Naive thymus-derived CD4-positive, alpha-beta T cell (primary cell): ENCODE data around the gene KLHL22. TPM values are rescaled to one million over a fixed set of nuclear protein-coding genes. Genes with fewer than 3 reads are reported as not detected.

Experiments used
- ATAC-seq: fragments of 150-1000 bp; cut with Tn5 transposase; 2 replicates; pipeline ENCODE4 v1.10.0; 2021; ENCODE audit warnings: mild to moderate bottlenecking, moderate library complexity
- CTCF ChIA-PET: fragments of 350-600 bp; sonication (Branson Sonifier 250); formaldehyde crosslinking; loops from one replicate; lab custom pipeline; 2021; ENCODE audit warnings: antibody characterized with exemption; lab: Charles Lee
- POLR2A ChIA-PET: fragments of 350-600 bp; sonication (Branson Sonifier 250); formaldehyde crosslinking; loops from one replicate; lab custom pipeline; 2021; ENCODE audit warnings: antibody characterized with exemption, inconsistent platforms; lab: Charles Lee
- DNase-seq, 9 donors: peaks; one replicate each; pipeline versions ENCODE4 v3.0.0 to v3.0.0-alpha.2; 2020 to 2022; ENCODE audit warnings: mixed read lengths in 1 of 9
- H3K27ac ChIP-seq: one replicate; pipeline ENCODE4 v1.7.0; 2013; ENCODE audit warnings: mild to moderate bottlenecking, low read depth, low read length, moderate library complexity
- H3K27me3 ChIP-seq, 2 donors: one replicate each; pipeline ENCODE4 v1.7.0; 2013; ENCODE audit warnings: low read length in 2 of 2, mild to moderate bottlenecking in 2 of 2, moderate library complexity in 2 of 2; ENCODE audit not compliant: control insufficient read depth in 2 of 2, insufficient read depth in 2 of 2
- H3K36me3 ChIP-seq, 3 experiments: 1 replicate in 2 of 3; 2 replicates in 1 of 3; pipeline ENCODE4 v1.7.0; 2013; ENCODE audit warnings: low read length in 3 of 3, mild to moderate bottlenecking in 3 of 3, moderate library complexity in 1 of 3; ENCODE audit not compliant: insufficient read depth in 3 of 3, control insufficient read depth in 2 of 3
- H3K4me1 ChIP-seq, 2 donors: one replicate each; pipeline ENCODE4 v1.7.0; 2013; ENCODE audit warnings: low read length in 2 of 2, mild to moderate bottlenecking in 2 of 2, moderate library complexity in 1 of 2; ENCODE audit not compliant: control insufficient read depth in 2 of 2, insufficient read depth in 2 of 2
- H3K4me3 ChIP-seq: 2 replicates; pipeline ENCODE4 v1.7.0; 2013; ENCODE audit warnings: mild to moderate bottlenecking, low read length
- H3K9me3 ChIP-seq, 3 experiments: 1 replicate in 2 of 3; 2 replicates in 1 of 3; pipeline ENCODE4 v1.7.0; 2013; ENCODE audit warnings: low read length in 3 of 3; ENCODE audit not compliant: control insufficient read depth in 2 of 3
- H3K27ac Mint-ChIP-seq, 9 donors: one replicate each; pipeline ENCODE4 v1.8.0; 2020 to 2022; ENCODE audit warnings: mixed read lengths in 9 of 9, mild to moderate bottlenecking in 8 of 9, moderate library complexity in 5 of 9, inconsistent platforms in 2 of 9
- H3K27me3 Mint-ChIP-seq, 5 donors: one replicate each; pipeline ENCODE4 v1.8.0; 2021 to 2022; ENCODE audit warnings: mixed read lengths in 5 of 5, mild to moderate bottlenecking in 1 of 5
- H3K36me3 Mint-ChIP-seq, 5 donors: one replicate each; pipeline ENCODE4 v1.8.0; 2020 to 2022; ENCODE audit warnings: mixed read lengths in 5 of 5, mild to moderate bottlenecking in 3 of 5, inconsistent platforms in 1 of 5
- H3K4me1 Mint-ChIP-seq, 7 donors: one replicate each; pipeline ENCODE4 v1.8.0; 2020 to 2022; ENCODE audit warnings: mixed read lengths in 7 of 7, mild to moderate bottlenecking in 3 of 7, inconsistent platforms in 1 of 7
- H3K4me3 Mint-ChIP-seq, 10 donors: one replicate each; pipeline ENCODE4 v1.8.0; 2020 to 2022; ENCODE audit warnings: mild to moderate bottlenecking in 10 of 10, mixed read lengths in 10 of 10, moderate library complexity in 6 of 10, inconsistent platforms in 2 of 10
- H3K9me3 Mint-ChIP-seq, 11 donors: one replicate each; pipeline ENCODE4 v1.8.0; 2020 to 2022; ENCODE audit warnings: mixed read lengths in 11 of 11, mild to moderate bottlenecking in 4 of 11, inconsistent platforms in 1 of 11, moderate library complexity in 1 of 11
- intact Hi-C, 2 donors: fragments of 100-400 bp; cut with micrococcal nuclease; formaldehyde crosslinking; loops; one replicate each; pipeline ENCODE4 v1.15.1; 2023
- polyA plus RNA-seq, 2 donors: library from polyadenylated mRNA; unstranded; fragments of 300-500 nt; fragmentation: Illumina TruSeq; gene quantifications; one replicate each; pipeline ENCODE4 v1.2.3, GENCODE V29; 2021
- total RNA-seq, 6 experiments: library from RNA in 5 of 6; stranded (reverse) in 5 of 6; gene quantifications; 1 replicate in 5 of 6; 2 replicates in 1 of 6; pipeline ENCODE4 v1.2.3 and lab custom pipeline; 2021 to 2026

KLHL22 gene
- total and polyA plus RNA-seq, 7 experiments from 2014 or later = 20.6 to 71.3 (median 40.0) TPM

GRCh38 chr22:20532256-20532993 is 36.8 kb upstream of the KLHL22 start:
- Histone ChIP-seq H3K27me3 (no peaks in the 10 kb centered on the region), H3K4me1 (peaks cover 15 to 50% of the 10 kb centered on the region in 2 donors), H3K27ac (peak overlapping the region; percentile 11), H3K4me3 (no peak overlapping the region), H3K9me3 (no peaks in the 10 kb centered on the region), H3K36me3 (peaks cover 0 to 49% (median 7%) of the 10 kb centered on the region in 3 experiments)
- intact Hi-C loops = loop anchor here in 1 of 2 donors (2.0 kb wide), 1 partner anchor 16 kb away; no protein-coding TSS in a partner anchor
- Mint-ChIP-seq H3K27me3 (no peaks in the 10 kb centered on the region), H3K4me1 (peaks cover 46 to 74% (median 71%) of the 10 kb centered on the region in 7 donors), H3K36me3 (peaks cover 4 to 15% (median 9%) of the 10 kb centered on the region in 5 donors), H3K27ac (peak overlapping the region; percentile 76 to 92 (median 82)), H3K4me3 (peak overlapping the region in 9 of 10 donors; percentile 15 to 77 (median 56)), H3K9me3 (no peaks in the 10 kb centered on the region)
- ChIA-PET POLR2A (interaction anchor here (0.8 to 2.7 kb wide), 7 partner anchors 11 to 68 kb away, joined by 3 to 14 read pairs (median 4); no protein-coding TSS in a partner anchor), CTCF (interaction anchor here (0.6 kb wide), 1 partner anchor 113 kb away, joined by 3 read pairs; no protein-coding TSS in a partner anchor)
- ATAC-seq (no peak), DNase-seq (no peak)

GRCh38 chr22:20531404-20532201 is 36.0 kb upstream of the KLHL22 start:
- Histone ChIP-seq H3K27me3 (no peaks in the 10 kb centered on the region), H3K4me3 (no peak overlapping the region), H3K9me3 (no peaks in the 10 kb centered on the region), H3K4me1 (peaks cover 15 to 50% of the 10 kb centered on the region in 2 donors), H3K36me3 (peaks cover 0 to 46% (median 4%) of the 10 kb centered on the region in 3 experiments), H3K27ac (peak overlapping the region; percentile 23)
- Mint-ChIP-seq H3K27ac (peak overlapping the region; percentile 7 to 83 (median 79)), H3K4me1 (peaks cover 50 to 77% (median 71%) of the 10 kb centered on the region in 7 donors), H3K9me3 (no peaks in the 10 kb centered on the region), H3K27me3 (no peaks in the 10 kb centered on the region), H3K4me3 (peak overlapping the region in 8 of 10 donors; percentile 15 to 77 (median 56)), H3K36me3 (peaks cover 4 to 16% (median 9%) of the 10 kb centered on the region in 5 donors)
- ATAC-seq (no peak), DNase-seq (no peak)
- intact Hi-C loops = loop anchor here in 1 of 2 donors (2.0 kb wide), 1 partner anchor 17 kb away; no protein-coding TSS in a partner anchor
- CTCF ChIA-PET = interaction anchor here (0.6 kb wide), 1 partner anchor 114 kb away, joined by 3 read pairs; no protein-coding TSS in a partner anchor
- POLR2A ChIA-PET = interaction anchor here (1.0 to 2.7 kb wide), 5 partner anchors 12 to 109 kb away, joined by 3 to 14 read pairs (median 4); no protein-coding TSS in a partner anchor

GRCh38 chr22:20531154-20531403 is 35.5 kb upstream of the KLHL22 start:
- Mint-ChIP-seq H3K4me3 (peak overlapping the region in 2 of 10 donors; percentile 56 to 77), H3K27me3 (no peaks in the 10 kb centered on the region), H3K36me3 (peaks cover 4 to 21% (median 9%) of the 10 kb centered on the region in 5 donors), H3K27ac (peak overlapping the region in 2 of 9 donors; percentile 32 to 76), H3K4me1 (peaks cover 54 to 77% (median 71%) of the 10 kb centered on the region in 7 donors), H3K9me3 (no peaks in the 10 kb centered on the region)
- DNase-seq = no peak
- no peaks in the 10 kb centered on the region for H3K27me3 ChIP-seq
- no peak overlapping the region for H3K27ac ChIP-seq
- H3K36me3 ChIP-seq = peaks cover 0 to 49% (median 4%) of the 10 kb centered on the region in 3 experiments
- ChIA-PET POLR2A (interaction anchor here (1.1 to 1.3 kb wide), 2 partner anchors 19 to 110 kb away, joined by 3 to 4 read pairs; no protein-coding TSS in a partner anchor), CTCF (no interaction called here)
- no peaks in the 10 kb centered on the region for H3K9me3 ChIP-seq
- ATAC-seq = no peak
- intact Hi-C loops = no loop called here
- peaks cover 15 to 50% of the 10 kb centered on the region in 2 donors for H3K4me1 ChIP-seq
- no peak overlapping the region for H3K4me3 ChIP-seq

- peak overlapping the region in 8 of 10 donors; percentile 9 to 78 (median 47) for H3K4me3 Mint-ChIP-seq
- CTCF ChIA-PET = no interaction called here
- H3K4me1 ChIP-seq = peaks cover 15 to 50% of the 10 kb centered on the region in 2 donors
These were observed 35.0 kb upstream of the KLHL22 start for GRCh38 chr22:20530368-20531153.

GRCh38 chr22:20528405-20528978 is 32.9 kb upstream of the KLHL22 start:
- Mint-ChIP-seq H3K27ac (peak overlapping the region in 3 of 9 donors; percentile 36 to 73 (median 48)), H3K4me1 (peaks cover 53 to 74% (median 70%) of the 10 kb centered on the region in 7 donors)
- ATAC-seq = no peak

More at GRCh38 chr22:20530368-20531153, 35.0 kb upstream of the KLHL22 start:
- Mint-ChIP-seq H3K27ac (peak overlapping the region; percentile 45 to 83 (median 69)), H3K9me3 (no peaks in the 10 kb centered on the region), H3K36me3 (peaks cover 4 to 21% (median 9%) of the 10 kb centered on the region in 5 donors), H3K4me1 (peaks cover 54 to 78% (median 75%) of the 10 kb centered on the region in 7 donors), H3K27me3 (no peaks in the 10 kb centered on the region)
- POLR2A ChIA-PET = interaction anchor here (0.6 to 1.3 kb wide), 3 partner anchors 13 to 110 kb away, joined by 3 to 4 read pairs (median 3); no protein-coding TSS in a partner anchor
- DNase-seq (no peak), ATAC-seq (no peak)
- Histone ChIP-seq H3K27ac (no peak overlapping the region), H3K27me3 (no peaks in the 10 kb centered on the region), H3K4me3 (no peak overlapping the region), H3K36me3 (peaks cover 0 to 52% (median 4%) of the 10 kb centered on the region in 3 experiments), H3K9me3 (no peaks in the 10 kb centered on the region)
- intact Hi-C loops = no loop called here

More at GRCh38 chr22:20528405-20528978, 32.9 kb upstream of the KLHL22 start:
- Mint-ChIP-seq H3K36me3 (peaks cover 4 to 20% (median 9%) of the 10 kb centered on the region in 5 donors), H3K4me3 (no peak overlapping the region), H3K27me3 (no peaks in the 10 kb centered on the region), H3K9me3 (no peaks in the 10 kb centered on the region)
- CTCF ChIA-PET = interaction anchor here (0.6 to 1.6 kb wide), 2 partner anchors 11 to 36 kb away, joined by 4 read pairs; no protein-coding TSS in a partner anchor
- H3K27me3 ChIP-seq = no peaks in the 10 kb centered on the region
- peaks cover 21 to 47% of the 10 kb centered on the region in 2 donors for H3K4me1 ChIP-seq
- H3K4me3 ChIP-seq = no peak overlapping the region
- intact Hi-C loops = no loop called here
- no peaks in the 10 kb centered on the region for H3K9me3 ChIP-seq
- H3K27ac ChIP-seq = no peak overlapping the region
- no peak for DNase-seq
- peaks cover 0 to 47% (median 4%) of the 10 kb centered on the region in 3 experiments for H3K36me3 ChIP-seq
- POLR2A ChIA-PET = interaction anchor here (1.1 to 1.6 kb wide), 2 partner anchors 15 to 21 kb away, joined by 4 to 5 read pairs; no protein-coding TSS in a partner anchor
